Neuronal stem cell (in vitro differentiated cells): ENCODE data around the gene HIKESHI. TPM values are rescaled to one million over a fixed set of nuclear protein-coding genes. Genes with fewer than 3 reads are reported as not detected.

Experiments
- DNase-seq: peaks from one replicate; pipeline ENCODE4 v3.0.0-alpha.2; 2013; ENCODE audit warnings: low spot score
- H2AFZ ChIP-seq: one replicate; pipeline ENCODE4 v1.6.1; 2013; ENCODE audit warnings: mild to moderate bottlenecking, low read length, inconsistent platforms
- H2AK5ac ChIP-seq: 2 replicates; pipeline ENCODE4 v1.6.1; 2013; ENCODE audit warnings: low read depth, mild to moderate bottlenecking, inconsistent platforms, low read length, moderate library complexity, mixed read lengths
- H2BK120ac ChIP-seq: 2 replicates; pipeline ENCODE4 v1.6.1; 2013; ENCODE audit warnings: low read depth, mild to moderate bottlenecking, inconsistent platforms, low read length, moderate library complexity, mixed read lengths
- H2BK12ac ChIP-seq: one replicate; pipeline ENCODE4 v1.6.1; 2013; ENCODE audit warnings: low read length, inconsistent platforms
- H2BK15ac ChIP-seq: 2 replicates; pipeline ENCODE4 v1.6.1; 2013; ENCODE audit warnings: mild to moderate bottlenecking, low read length, inconsistent platforms, mixed read lengths
- H2BK5ac ChIP-seq: one replicate; pipeline ENCODE4 v1.6.1; 2013; ENCODE audit warnings: inconsistent platforms, mild to moderate bottlenecking, low read length, moderate library complexity
- H3K14ac ChIP-seq: one replicate; pipeline ENCODE4 v1.6.1; 2013; ENCODE audit warnings: low read length, inconsistent platforms
- H3K18ac ChIP-seq: 2 replicates; pipeline ENCODE4 v1.6.1; 2013; ENCODE audit warnings: low read length, inconsistent platforms
- H3K23ac ChIP-seq: 2 replicates; pipeline ENCODE4 v1.6.1; 2013; ENCODE audit warnings: low read depth, mild to moderate bottlenecking, mixed read lengths, low read length, inconsistent platforms; ENCODE audit not compliant: poor library complexity
- H3K27ac ChIP-seq: replicated peaks from 3 replicates; pipeline ENCODE4 v1.5.1; 2013; ENCODE audit warnings: low read length, inconsistent platforms
- H3K27me3 ChIP-seq, 3 experiments: 2 replicates each; pipeline ENCODE4 v1.6.1; 2013; ENCODE audit warnings: low read length in 3 of 3, mild to moderate bottlenecking in 2 of 3, inconsistent platforms in 1 of 3, low read depth in 1 of 3, mixed read lengths in 1 of 3, moderate library complexity in 1 of 3; ENCODE audit not compliant: control insufficient read depth in 3 of 3, insufficient read depth in 3 of 3
- H3K36me3 ChIP-seq, 2 donors: replicated peaks in 1 of 2; 2 replicates each; pipeline ENCODE4 v1.6.1; 2013; ENCODE audit warnings: low read length in 2 of 2; ENCODE audit not compliant: control insufficient read depth in 2 of 2, insufficient read depth in 2 of 2
- H3K4ac ChIP-seq: 2 replicates; pipeline ENCODE4 v1.6.1; 2013; ENCODE audit warnings: inconsistent platforms, mild to moderate bottlenecking, low read length, moderate library complexity
- H3K4me1 ChIP-seq, 2 donors: 1 replicate in 1 of 2; 2 replicates in 1 of 2; pipeline ENCODE4 v1.6.1; 2013; ENCODE audit warnings: low read length in 2 of 2, low read depth in 1 of 2; ENCODE audit not compliant: control insufficient read depth in 2 of 2, insufficient read depth in 1 of 2
- H3K4me2 ChIP-seq: one replicate; pipeline ENCODE4 v1.6.1; 2013; ENCODE audit warnings: mild to moderate bottlenecking, low read length, inconsistent platforms; ENCODE audit not compliant: insufficient read depth, poor library complexity, severe bottlenecking
- H3K4me3 ChIP-seq, 2 donors: 2 replicates each; pipeline ENCODE4 v1.5.1; 2013; ENCODE audit warnings: low read length in 2 of 2, mild to moderate bottlenecking in 2 of 2, inconsistent platforms in 1 of 2, moderate library complexity in 1 of 2
- H3K79me1 ChIP-seq: one replicate; pipeline ENCODE4 v1.6.1; 2013; ENCODE audit warnings: low read depth, mild to moderate bottlenecking, inconsistent platforms, low read length, moderate library complexity
- H3K9ac ChIP-seq: one replicate; pipeline ENCODE4 v1.6.1; 2013; ENCODE audit warnings: mild to moderate bottlenecking, low read depth, low read length, inconsistent platforms; ENCODE audit not compliant: poor library complexity
- H3K9me3 ChIP-seq, 2 donors: replicated peaks in 1 of 2; 2 replicates each; pipeline versions ENCODE3 to v1.6.1; 2013; ENCODE audit warnings: low read length in 2 of 2, mild to moderate bottlenecking in 2 of 2, inconsistent platforms in 1 of 2, low read depth in 1 of 2, mixed read lengths in 1 of 2, moderate library complexity in 1 of 2; ENCODE audit not compliant: control insufficient read depth in 2 of 2, insufficient read depth in 1 of 2
- H4K8ac ChIP-seq: one replicate; pipeline ENCODE4 v1.6.1; 2013; ENCODE audit warnings: low read depth, mild to moderate bottlenecking, inconsistent platforms, low read length, moderate library complexity
- H4K91ac ChIP-seq: one replicate; pipeline ENCODE4 v1.6.1; 2013; ENCODE audit warnings: low read length, low read depth, mild to moderate bottlenecking, inconsistent platforms; ENCODE audit not compliant: poor library complexity
- WGBS, 2 donors: extraction: QIAGEN DNeasy Blood & Tissue Kit; methylation state at CpG; one replicate each; pipeline ENCODE4 v1.1.7; 2013; ENCODE audit warnings: missing lambda C conversion rate in 2 of 2, mixed read lengths in 1 of 2; ENCODE audit not compliant: insufficient read length in 2 of 2, insufficient replicate concordance in 1 of 2; ENCODE audit errors: extremely low coverage in 2 of 2; 5-methylcytosine and 5-hydroxymethylcytosine counted together
- polyA plus RNA-seq, 2 experiments: library from polyadenylated mRNA; stranded (reverse); fragments of 200-250 nt; gene quantifications; one replicate each; pipeline ENCODE4 v1.2.3, GENCODE V29; 2013

The HIKESHI gene
- 92.9 TPM for polyA plus RNA-seq (2013, experiment 1 of 2)
- 91.9 TPM for polyA plus RNA-seq (2013, experiment 2 of 2)

DNA sequence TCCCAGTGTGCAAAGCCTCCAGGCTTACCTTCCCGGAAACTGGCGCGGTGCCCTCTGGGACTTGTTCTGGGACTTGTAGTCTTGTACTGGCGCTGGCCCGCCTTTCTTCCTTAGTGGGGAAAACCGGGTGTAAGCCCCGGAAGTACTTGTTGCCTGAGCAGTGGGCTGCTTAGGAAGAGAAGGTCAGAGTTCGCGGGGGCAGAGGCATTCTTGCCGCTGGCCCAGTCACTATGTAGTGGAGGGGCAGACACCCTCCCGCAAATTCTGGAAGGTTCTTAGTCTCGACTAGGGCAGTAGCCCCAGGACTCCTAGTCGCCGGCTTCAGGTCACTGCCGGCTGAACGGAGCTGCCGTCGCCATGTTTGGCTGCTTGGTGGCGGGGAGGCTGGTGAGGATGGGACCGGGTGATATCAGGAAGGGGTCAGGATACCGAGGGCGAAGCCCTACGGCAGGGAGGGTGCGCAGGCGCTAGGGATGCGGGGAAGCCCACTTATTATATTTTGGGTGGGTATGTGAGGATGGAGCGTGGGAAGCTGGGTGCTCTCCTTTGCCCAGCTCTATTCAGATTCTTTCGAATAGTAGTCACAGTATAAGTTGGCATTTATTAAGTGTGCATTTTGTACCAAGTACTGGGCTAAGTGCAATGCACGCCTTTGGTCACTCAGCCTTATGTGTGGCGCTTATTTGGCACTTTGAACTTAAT lies at the start of gene HIKESHI:
HIKESHI (plus strand) TSS at position 149 of the 702 bp plus-strand sequence; CDS start at position 358, 209 bp downstream.
- peak; percentile 84 for DNase-seq
- no peaks in the 10 kb centered on the region for H3K9me3 ChIP-seq
- H3K4me3 ChIP-seq, result peak within 1 kb of the TSS; percentile 76 to 84
- H2BK120ac ChIP-seq, result peak within 1 kb of the TSS; percentile 63
- WGBS, 2 donors, result no CpG with 5 or more reads among the region's 30 CpGs
- no peak within 1 kb of the TSS for H2AK5ac ChIP-seq
- peak within 1 kb of the TSS; percentile 91 for H3K18ac ChIP-seq
- no peaks in the 10 kb centered on the region for H3K4me1 ChIP-seq
- H2BK5ac ChIP-seq, result no peak within 1 kb of the TSS
- peaks cover 0 to 20% of the 10 kb centered on the region in 2 donors for H3K36me3 ChIP-seq
- H3K4me2 ChIP-seq, result peak within 1 kb of the TSS; percentile 58
- no peak within 1 kb of the TSS for H3K4ac ChIP-seq
- no peak within 1 kb of the TSS for H2BK15ac ChIP-seq
- H4K8ac ChIP-seq, result no peak within 1 kb of the TSS
- peak within 1 kb of the TSS; percentile 33 for H3K27ac ChIP-seq
- peak within 1 kb of the TSS; percentile 59 for H3K23ac ChIP-seq
- no peak within 1 kb of the TSS for H4K91ac ChIP-seq
- H3K9ac ChIP-seq, result peak within 1 kb of the TSS; percentile 78
- no peak within 1 kb of the TSS for H2BK12ac ChIP-seq
- H3K14ac ChIP-seq, result no peak within 1 kb of the TSS
- peak within 1 kb of the TSS; percentile 93 for H2AFZ ChIP-seq
- peaks cover 2% of the 10 kb centered on the region for H3K79me1 ChIP-seq
- H3K27me3 ChIP-seq, result no peaks in the 10 kb centered on the region

DNA sequence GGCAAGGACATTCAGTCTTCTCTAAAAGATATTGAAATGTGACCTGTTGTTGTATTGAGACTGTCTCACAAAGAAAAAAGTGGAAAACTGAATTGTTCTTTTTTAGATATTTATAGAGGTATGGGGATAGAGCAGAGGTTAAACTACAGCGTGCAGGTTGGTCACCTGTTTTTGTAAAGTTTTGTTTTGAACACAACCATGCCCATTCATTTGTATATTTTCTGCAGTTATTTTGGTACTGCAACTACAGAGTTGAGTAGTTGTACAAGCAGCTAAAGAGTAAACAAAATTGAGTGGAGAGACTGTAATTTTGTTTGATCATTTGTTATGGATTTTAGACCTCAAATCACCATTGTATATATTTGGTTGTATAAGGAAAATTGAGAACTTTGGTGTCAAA lies 46.1 kb upstream of the HIKESHI start:
- Histone ChIP-seq H3K4me2 (no peak overlapping the region), H2AFZ (no peak overlapping the region), H4K8ac (no peak overlapping the region), H2BK5ac (no peak overlapping the region), H3K4me1 (no peaks in the 10 kb centered on the region), H3K4me3 (no peak overlapping the region), H2BK15ac (no peak overlapping the region), H3K14ac (no peak overlapping the region), H3K4ac (no peak overlapping the region), H3K27me3 (no peaks in the 10 kb centered on the region), H2BK12ac (no peak overlapping the region), H3K79me1 (no peaks in the 10 kb centered on the region), H4K91ac (no peak overlapping the region), H3K9ac (no peak overlapping the region), H2AK5ac (no peak overlapping the region), H3K9me3 (no peaks in the 10 kb centered on the region), H3K18ac (no peak overlapping the region), H3K27ac (no peak overlapping the region), H3K23ac (no peak overlapping the region), H2BK120ac (no peak overlapping the region), H3K36me3 (peaks cover 8 to 94% of the 10 kb centered on the region in 2 donors)
- DNase-seq, result no peak
- no CpG with 5 or more reads among the region's 1 CpG for WGBS, 2 donors

DNA sequence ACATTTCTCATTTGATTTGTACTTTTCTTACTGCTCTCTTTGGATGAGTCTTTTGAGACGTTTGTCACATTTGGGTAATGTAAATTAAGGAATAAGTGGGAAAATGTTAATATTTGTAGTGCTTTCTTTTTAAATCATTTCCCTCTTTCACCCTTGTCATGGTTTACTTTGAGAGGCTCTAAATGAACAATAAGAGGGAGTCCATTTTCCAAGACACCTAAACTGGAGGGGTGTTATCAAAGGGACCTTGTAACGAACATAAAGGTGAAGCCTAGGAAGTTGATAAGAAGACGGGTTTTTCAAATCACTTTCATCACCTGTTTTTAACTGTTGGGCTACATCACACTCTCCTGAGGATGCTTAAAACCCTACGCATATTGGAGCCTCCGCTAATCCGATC lies 45.4 kb upstream of the HIKESHI start:
- no peak overlapping the region for H3K27ac ChIP-seq
- no peaks in the 10 kb centered on the region for H3K9me3 ChIP-seq
- H4K91ac ChIP-seq, result no peak overlapping the region
- H3K79me1 ChIP-seq, result no peaks in the 10 kb centered on the region
- no peaks in the 10 kb centered on the region for H3K4me1 ChIP-seq
- H3K18ac ChIP-seq, result no peak overlapping the region
- no peaks in the 10 kb centered on the region for H3K27me3 ChIP-seq
- no peak overlapping the region for H2BK120ac ChIP-seq
- H3K14ac ChIP-seq, result no peak overlapping the region
- no peak overlapping the region for H3K4me2 ChIP-seq
- WGBS, 2 donors, result no CpG with 5 or more reads among the region's 6 CpGs
- H2BK5ac ChIP-seq, result no peak overlapping the region
- H2BK15ac ChIP-seq, result no peak overlapping the region
- no peak overlapping the region for H2AFZ ChIP-seq
- H2AK5ac ChIP-seq, result no peak overlapping the region
- no peak overlapping the region for H3K4ac ChIP-seq
- H2BK12ac ChIP-seq, result no peak overlapping the region
- no peak for DNase-seq
- H3K36me3 ChIP-seq, result peaks cover 8 to 93% of the 10 kb centered on the region in 2 donors
- no peak overlapping the region for H3K23ac ChIP-seq
- no peak overlapping the region for H3K9ac ChIP-seq
- no peak overlapping the region for H3K4me3 ChIP-seq
- H4K8ac ChIP-seq, result no peak overlapping the region

GRCh38 chr11:86257446-86257845 lies 44.6 kb upstream of the HIKESHI start:
- H3K36me3 ChIP-seq, result peaks cover 8 to 93% of the 10 kb centered on the region in 2 donors
- no peak overlapping the region for H3K4me2 ChIP-seq
- no peak overlapping the region for H3K9ac ChIP-seq
- H3K4me3 ChIP-seq, result no peak overlapping the region
- DNase-seq, result no peak
- H4K8ac ChIP-seq, result no peak overlapping the region
- H3K79me1 ChIP-seq, result no peaks in the 10 kb centered on the region
- no peak overlapping the region for H2BK15ac ChIP-seq
- no peak overlapping the region for H3K23ac ChIP-seq
- H3K4ac ChIP-seq, result no peak overlapping the region
- no peak overlapping the region for H3K14ac ChIP-seq
- H2AFZ ChIP-seq, result no peak overlapping the region
- no peak overlapping the region for H3K27ac ChIP-seq
- H3K4me1 ChIP-seq, result no peaks in the 10 kb centered on the region
- no peak overlapping the region for H2BK12ac ChIP-seq
- H2AK5ac ChIP-seq, result no peak overlapping the region
- H3K18ac ChIP-seq, result no peak overlapping the region
- no peaks in the 10 kb centered on the region for H3K9me3 ChIP-seq
- H4K91ac ChIP-seq, result no peak overlapping the region
- no peak overlapping the region for H2BK5ac ChIP-seq
- no peaks in the 10 kb centered on the region for H3K27me3 ChIP-seq
- H2BK120ac ChIP-seq, result no peak overlapping the region
